Pulmonary artery endothelial cell (primary cell): ENCODE measurements around the gene STIM2. TPM values are rescaled to one million over a fixed set of nuclear protein-coding genes. Genes with fewer than 3 reads are reported as not detected.
A peak's percentile ranks its signal among the peaks of the same experiment; 100 is the strongest.
"Not testable (repeated sequence)": the region's sequence is repeated elsewhere in the genome, so short reads cannot be mapped to it uniquely, and the experiment has no call there.

Experiments used
- DNase-seq: peaks from one replicate; pipeline ENCODE4 v3.0.0-alpha.2; 2011; ENCODE audit warnings: low read depth, low spot score
- total RNA-seq: library from RNA; depleted of rRNA; stranded (reverse); fragments of >200 nt; gene quantifications from 2 replicates; pipeline ENCODE4 v1.2.3, GENCODE V29; 2014

Gene STIM2
- 8.9 and 15.5 TPM in 2 replicates for total RNA-seq

- DNase-seq: peak; percentile 83
Measured at GRCh38 chr4:26860157-26860921, at the start of gene STIM2. Gene STIM2, plus strand, starts transcription at chr4:26860841.

GRCh38 chr4:26811571-26811970, 49.1 kb upstream of the STIM2 start:
- not testable (repeated sequence) for DNase-seq

GRCh38 chr4:26812049-26812714, 48.5 kb upstream of the STIM2 start:
- DNase-seq: no peak

GRCh38 chr4:26813698-26814097, 46.9 kb upstream of the STIM2 start:
- DNase-seq: no peak

GRCh38 chr4:26815199-26815598, 45.4 kb upstream of the STIM2 start:
- no peak for DNase-seq

GRCh38 chr4:26815706-26816105, 44.9 kb upstream of the STIM2 start:
- no peak for DNase-seq

- DNase-seq: no peak
Measured at GRCh38 chr4:26819026-26819425, 41.6 kb upstream of the STIM2 start.

- no peak for DNase-seq
Measured at GRCh38 chr4:26819478-26820095, 41.1 kb upstream of the STIM2 start.

GRCh38 chr4:26820346-26820745, 40.3 kb upstream of the STIM2 start:
- no peak for DNase-seq

- DNase-seq: no peak
Measured at GRCh38 chr4:26821031-26821430, 39.6 kb upstream of the STIM2 start.

- no peak for DNase-seq
Measured at GRCh38 chr4:26821677-26822503, 38.8 kb upstream of the STIM2 start.

GRCh38 chr4:26822546-26822945, 38.1 kb upstream of the STIM2 start:
- DNase-seq: no peak

- DNase-seq: not testable (repeated sequence)
Measured at GRCh38 chr4:26822974-26823373, 37.7 kb upstream of the STIM2 start.

GRCh38 chr4:26823583-26823982, 37.1 kb upstream of the STIM2 start:
- DNase-seq: no peak

- DNase-seq: no peak
Measured at GRCh38 chr4:26824667-26825066, 36.0 kb upstream of the STIM2 start.

GRCh38 chr4:26826721-26827120, 33.9 kb upstream of the STIM2 start:
- no peak for DNase-seq

- not testable (repeated sequence) for DNase-seq
Measured at GRCh38 chr4:26827336-26827735, 33.3 kb upstream of the STIM2 start.

GRCh38 chr4:26827798-26828197, 32.8 kb upstream of the STIM2 start:
- no peak for DNase-seq

- no peak for DNase-seq
Measured at GRCh38 chr4:26829018-26829417, 31.6 kb upstream of the STIM2 start.

- DNase-seq: no peak
Measured at GRCh38 chr4:26830033-26830432, 30.6 kb upstream of the STIM2 start.

GRCh38 chr4:26830701-26831100, 29.9 kb upstream of the STIM2 start:
- no peak for DNase-seq

- no peak for DNase-seq
Measured at GRCh38 chr4:26836539-26836938, 24.1 kb upstream of the STIM2 start.
